Choroid plexus epithelial cell (primary cell): Measurements from ENCODE around the gene TOM1.
A peak's percentile ranks its signal among the peaks of the same experiment; 100 is the strongest.

Experiments used
- DNase-seq: peaks from one replicate; pipeline ENCODE4 v3.0.0-alpha.2; 2010; ENCODE audit warnings: low read depth
- H3K4me3 ChIP-seq: 2 replicates; pipeline ENCODE4 v1.5.1; 2011; ENCODE audit warnings: low read depth, mild to moderate bottlenecking, control low read depth, low read length, moderate library complexity
- CTCF ChIP-seq: conservative IDR thresholded peaks from 2 replicates; pipeline ENCODE4 v1.5.1; 2011; ENCODE audit warnings: low read depth, mild to moderate bottlenecking, control low read depth, inconsistent platforms, low read length, moderate library complexity

Gene TOM1

GRCh38 chr22:35299673-35300499 lies at the start of gene TOM1:
Gene TOM1 (plus strand): TSS chr22:35299894. CDS start chr22:35299929, 35 bp downstream.
- DNase-seq: peak; percentile 100
- H3K4me3 ChIP-seq: peak within 1 kb of the TSS; percentile 90
- TF ChIP-seq CTCF: no peak

DNA sequence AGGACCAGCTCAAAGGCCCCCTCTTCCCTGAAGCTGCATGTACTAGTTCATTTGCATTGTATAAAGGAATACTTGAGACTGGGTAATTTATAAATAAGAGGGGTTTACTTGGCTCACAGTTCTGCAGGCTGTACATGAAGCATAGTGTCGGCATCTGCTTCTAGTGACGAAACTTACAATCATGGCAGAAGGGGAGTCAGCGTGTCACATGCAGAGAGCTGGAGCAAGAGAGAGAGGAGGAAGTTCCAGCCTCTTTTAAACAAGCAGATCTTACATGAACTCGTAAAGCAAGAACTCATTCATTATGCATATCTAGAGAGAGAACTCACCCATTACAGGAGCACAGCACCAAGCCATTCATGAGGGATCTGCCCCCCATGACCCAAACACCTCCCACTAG lies 49.5 kb upstream of the TOM1 start:
- no peak overlapping the region for H3K4me3 ChIP-seq
- TF ChIP-seq CTCF: no peak

GRCh38 chr22:35253946-35254345 lies 45.7 kb upstream of the TOM1 start:
- no peak overlapping the region for H3K4me3 ChIP-seq
- no peak for TF ChIP-seq CTCF
- DNase-seq: no peak

More for the DNA sequence above, 49.5 kb upstream of the TOM1 start:
- no peak for DNase-seq

GRCh38 chr22:35257002-35257320 lies 42.7 kb upstream of the TOM1 start:
- peak overlapping the region; percentile 80 for H3K4me3 ChIP-seq
- no peak for TF ChIP-seq CTCF
- DNase-seq: no peak

- peak within 1 kb of the TSS; percentile 80 for H3K4me3 ChIP-seq
- TF ChIP-seq CTCF: no peak
- peak; percentile 93 for DNase-seq
Measured at GRCh38 chr22:35257321-35258190, 42.1 kb upstream of the TOM1 start, which contains the start of gene HMGXB4. Gene HMGXB4 (plus strand): TSS chr22:35257493. CDS start chr22:35262391, 4,898 bp downstream.

DNA sequence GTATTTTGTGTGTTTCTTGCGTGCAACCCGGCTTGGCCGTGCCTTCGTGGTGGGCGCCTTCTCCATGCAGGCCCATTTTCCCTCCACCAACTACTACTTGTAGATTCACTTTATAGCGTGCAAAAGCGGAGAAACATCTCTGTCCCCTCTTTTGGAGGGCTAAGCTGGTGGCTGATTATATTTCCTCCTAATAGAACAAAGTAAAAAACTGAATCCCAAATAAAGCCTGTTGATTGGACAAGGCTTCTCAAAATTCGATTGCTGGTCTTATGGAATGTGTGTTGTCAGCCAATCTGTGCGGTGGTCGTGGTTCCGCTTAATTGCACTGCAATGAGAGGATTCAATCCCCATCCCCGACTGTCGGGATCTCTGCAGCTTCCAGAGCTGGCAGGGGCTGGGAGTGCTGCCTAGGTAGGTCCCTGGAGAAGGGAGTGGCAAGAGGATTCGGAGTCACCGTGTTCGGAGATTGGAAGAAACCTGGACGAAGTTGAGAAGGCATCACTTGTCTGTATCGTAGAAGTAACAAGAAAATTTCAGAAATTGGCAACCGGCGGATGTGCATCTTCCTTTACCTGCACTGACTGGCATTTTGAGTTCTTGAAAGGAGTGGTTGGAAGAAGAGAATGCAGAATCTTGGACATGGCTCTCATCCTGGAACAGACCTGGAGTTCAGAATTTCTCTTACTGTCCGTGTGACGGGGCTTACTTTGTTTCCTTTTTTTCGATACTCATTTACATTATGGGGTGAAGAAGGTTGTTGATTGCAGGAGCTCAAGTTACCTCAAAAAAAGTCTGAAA lies 41.3 kb upstream of the TOM1 start:
- DNase-seq: peak; percentile 44
- H3K4me3 ChIP-seq: peak overlapping the region; percentile 80
- no peak for TF ChIP-seq CTCF
